ENCODE measurements around the gene IL2RG.

IL2RG gene

DNA sequence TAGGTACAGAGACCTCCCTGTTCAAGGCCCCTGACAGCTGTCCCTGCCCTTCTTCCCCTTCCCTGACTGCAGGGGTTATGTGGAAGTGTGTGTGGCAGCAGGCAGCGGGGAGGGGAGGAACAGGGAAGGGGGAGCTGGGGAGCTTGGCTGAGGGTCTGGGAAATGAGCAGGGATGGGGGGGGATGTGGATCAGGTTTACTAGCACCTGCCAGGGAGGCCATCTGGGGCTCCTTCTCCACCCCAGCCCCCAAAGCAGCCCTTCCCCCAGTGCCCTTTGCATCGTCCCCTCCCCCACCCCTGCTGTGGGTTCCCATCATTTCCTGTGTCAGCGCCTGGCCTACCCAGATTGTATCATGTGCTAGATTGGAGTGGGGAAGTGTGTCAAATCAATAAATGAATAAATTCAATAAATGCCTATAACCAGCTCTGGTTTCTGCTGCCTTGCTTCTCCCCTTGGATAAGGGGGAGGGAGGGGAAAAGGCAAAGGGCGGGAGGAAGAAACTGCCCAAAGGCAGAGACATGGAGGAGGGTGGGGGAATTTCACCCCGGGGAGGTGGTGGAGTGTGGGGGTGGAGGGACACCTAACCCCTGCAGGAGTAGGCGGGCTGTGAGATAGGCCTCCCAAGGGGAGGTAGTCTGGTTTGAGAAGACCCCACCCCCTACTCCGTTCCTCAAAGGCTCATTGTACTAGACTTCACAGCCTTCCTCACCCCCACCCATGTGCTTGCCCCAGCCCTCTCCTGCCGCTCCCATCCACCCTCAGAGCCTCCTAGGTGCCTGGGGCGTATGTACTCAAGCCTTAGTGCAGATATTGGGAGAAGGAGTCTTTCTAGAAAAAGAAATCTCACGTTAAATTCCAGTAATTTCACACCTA is 8.0 kb downstream of the IL2RG start:
- in situ Hi-C loops (cut with MboI; ENCODE audit: low pct_unique_long_range_greater_than_20kb, low sequenced_read_pairs, unreplicated experiment), result no loop called here
- TF ChIP-seq CTCF (IDR thresholded peaks at IDR 0.05; ENCODE audit: extremely low read depth, insufficient read depth, missing control alignments), result no peak
- DNase-seq (ENCODE audit: low spot score), result peak; percentile 54

DNA sequence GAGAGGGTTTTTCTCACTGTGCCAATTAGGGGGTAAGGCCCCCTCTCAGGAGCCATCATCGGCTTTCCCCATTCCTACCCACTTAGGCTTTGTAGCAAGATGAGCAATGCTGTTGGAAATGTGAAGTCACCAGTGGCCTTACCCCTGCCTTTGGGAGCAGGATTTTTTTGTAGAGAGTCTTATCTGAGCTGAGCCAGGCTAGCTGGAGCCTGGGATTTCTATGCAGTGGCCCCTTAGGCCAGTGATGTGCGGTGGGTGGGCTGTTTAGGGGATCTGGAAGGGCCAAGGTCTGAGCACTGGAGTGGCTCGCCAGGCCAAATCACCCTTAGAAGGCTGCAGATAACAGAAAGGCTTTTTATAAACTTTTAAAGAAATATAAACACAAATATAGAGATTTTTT is 9.1 kb downstream of the IL2RG start:
- TF ChIP-seq CTCF (IDR thresholded peaks at IDR 0.05; ENCODE audit: extremely low read depth, insufficient read depth, missing control alignments), result no peak
- DNase-seq (ENCODE audit: low spot score), result no peak
- in situ Hi-C loops (cut with MboI; ENCODE audit: low pct_unique_long_range_greater_than_20kb, low sequenced_read_pairs, unreplicated experiment), result no loop called here

- DNase-seq (ENCODE audit: low spot score), result no peak
- in situ Hi-C loops (cut with MboI; ENCODE audit: low pct_unique_long_range_greater_than_20kb, low sequenced_read_pairs, unreplicated experiment), result no loop called here
These were observed 10.5 kb downstream of the IL2RG start for GRCh38 chrX:71100581-71101505.

DNA sequence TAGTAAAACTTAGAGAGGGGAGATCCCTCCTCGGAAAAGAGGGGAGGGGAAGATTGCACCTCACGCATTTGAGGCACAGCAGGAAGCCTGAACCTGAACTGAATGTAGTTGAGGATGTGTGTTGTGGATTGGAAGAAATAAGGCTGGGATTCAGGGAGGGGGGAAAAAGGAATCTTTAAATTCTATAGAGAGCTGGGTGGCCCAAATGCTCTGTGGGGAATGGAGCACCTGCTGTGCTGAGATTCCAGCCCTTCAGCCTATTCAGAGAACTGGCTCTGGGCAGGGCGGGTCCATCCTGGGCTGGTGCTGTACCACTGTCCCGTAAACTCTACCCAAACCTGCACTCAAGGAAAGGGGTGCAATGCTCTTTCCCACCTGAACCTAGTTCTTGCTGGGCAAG is 11.6 kb downstream of the IL2RG start:
- no peak for DNase-seq (ENCODE audit: low spot score)
- in situ Hi-C loops (cut with MboI; ENCODE audit: low pct_unique_long_range_greater_than_20kb, low sequenced_read_pairs, unreplicated experiment), result no loop called here
- TF ChIP-seq CTCF (IDR thresholded peaks at IDR 0.05; ENCODE audit: extremely low read depth, insufficient read depth, missing control alignments), result no peak

More at GRCh38 chrX:71100581-71101505, 10.5 kb downstream of the IL2RG start:
- no peak for TF ChIP-seq CTCF (IDR thresholded peaks at IDR 0.05; ENCODE audit: extremely low read depth, insufficient read depth, missing control alignments)

- DNase-seq (ENCODE audit: low spot score), result no peak
- no peak for TF ChIP-seq CTCF (IDR thresholded peaks at IDR 0.05; ENCODE audit: extremely low read depth, insufficient read depth, missing control alignments)
- in situ Hi-C loops (cut with MboI; ENCODE audit: low pct_unique_long_range_greater_than_20kb, low sequenced_read_pairs, unreplicated experiment), result no loop called here
These were observed 12.3 kb downstream of the IL2RG start for GRCh38 chrX:71098951-71099506.

GRCh38 chrX:71098302-71098701 is 13.1 kb downstream of the IL2RG start:
- DNase-seq (ENCODE audit: low spot score), result peak; percentile 60
- peak; percentile 60 for TF ChIP-seq CTCF (IDR thresholded peaks at IDR 0.05; ENCODE audit: extremely low read depth, insufficient read depth, missing control alignments)
- in situ Hi-C loops (cut with MboI; ENCODE audit: low pct_unique_long_range_greater_than_20kb, low sequenced_read_pairs, unreplicated experiment), result no loop called here
